ENCODE results near the gene TRPM3.
"Not testable (repeated sequence)": the region's sequence is repeated elsewhere in the genome, so short reads cannot be mapped to it uniquely, and the experiment has no call there.

Gene TRPM3

GRCh38 chr9:70975821-70976220 is 145.6 kb downstream of the TRPM3 start:
- in situ Hi-C loops (cut with MboI; ENCODE audit: low pct_unique_long_range_greater_than_20kb, low sequenced_read_pairs, unreplicated experiment), result no loop called here
- TF ChIP-seq CTCF (IDR thresholded peaks at IDR 0.05; ENCODE audit: extremely low read depth, insufficient read depth, missing control alignments), result no peak
- no peak for DNase-seq (ENCODE audit: low spot score)

GRCh38 chr9:70971723-70972122 is 149.7 kb downstream of the TRPM3 start:
- no peak for TF ChIP-seq CTCF (IDR thresholded peaks at IDR 0.05; ENCODE audit: extremely low read depth, insufficient read depth, missing control alignments)
- DNase-seq (ENCODE audit: low spot score), result no peak
- in situ Hi-C loops (cut with MboI; ENCODE audit: low pct_unique_long_range_greater_than_20kb, low sequenced_read_pairs, unreplicated experiment), result no loop called here

GRCh38 chr9:70966380-70966779 is 155.0 kb downstream of the TRPM3 start:
- DNase-seq (ENCODE audit: low spot score); in situ Hi-C loops (cut with MboI; ENCODE audit: low pct_unique_long_range_greater_than_20kb, low sequenced_read_pairs, unreplicated experiment): not testable (repeated sequence)

- in situ Hi-C loops (cut with MboI; ENCODE audit: low pct_unique_long_range_greater_than_20kb, low sequenced_read_pairs, unreplicated experiment), result no loop called here
- no peak for TF ChIP-seq CTCF (IDR thresholded peaks at IDR 0.05; ENCODE audit: extremely low read depth, insufficient read depth, missing control alignments)
- no peak for DNase-seq (ENCODE audit: low spot score)
Measured at GRCh38 chr9:70964861-70965260, 156.6 kb downstream of the TRPM3 start.

- in situ Hi-C loops (cut with MboI; ENCODE audit: low pct_unique_long_range_greater_than_20kb, low sequenced_read_pairs, unreplicated experiment), result no loop called here
- DNase-seq (ENCODE audit: low spot score), result no peak
- TF ChIP-seq CTCF (IDR thresholded peaks at IDR 0.05; ENCODE audit: extremely low read depth, insufficient read depth, missing control alignments), result no peak
Measured at GRCh38 chr9:70963554-70963953, 157.9 kb downstream of the TRPM3 start.

- no peak for TF ChIP-seq CTCF (IDR thresholded peaks at IDR 0.05; ENCODE audit: extremely low read depth, insufficient read depth, missing control alignments)
- in situ Hi-C loops (cut with MboI; ENCODE audit: low pct_unique_long_range_greater_than_20kb, low sequenced_read_pairs, unreplicated experiment), result no loop called here
- DNase-seq (ENCODE audit: low spot score), result no peak
Measured at GRCh38 chr9:70962761-70963440, 158.5 kb downstream of the TRPM3 start.

- no peak for TF ChIP-seq CTCF (IDR thresholded peaks at IDR 0.05; ENCODE audit: extremely low read depth, insufficient read depth, missing control alignments)
- DNase-seq (ENCODE audit: low spot score), result no peak
- in situ Hi-C loops (cut with MboI; ENCODE audit: low pct_unique_long_range_greater_than_20kb, low sequenced_read_pairs, unreplicated experiment), result no loop called here
Measured at GRCh38 chr9:70959366-70959765, 162.1 kb downstream of the TRPM3 start.
